GM12801 (cell line): Measurements from ENCODE around the gene PCSK6.

Source experiments
- TF ChIP-seq, protein P1 (sequence below): IDR thresholded peaks from one replicate; pipeline ENCODE4 v1.5.1; 2011; ENCODE audit warnings: control low read depth; ENCODE audit not compliant: insufficient read length; ENCODE audit errors: extremely low read depth

PCSK6 gene

GRCh38 chr15:101362986-101363566, 126.4 kb downstream of the PCSK6 start:
- TF ChIP-seq, protein P1, sequence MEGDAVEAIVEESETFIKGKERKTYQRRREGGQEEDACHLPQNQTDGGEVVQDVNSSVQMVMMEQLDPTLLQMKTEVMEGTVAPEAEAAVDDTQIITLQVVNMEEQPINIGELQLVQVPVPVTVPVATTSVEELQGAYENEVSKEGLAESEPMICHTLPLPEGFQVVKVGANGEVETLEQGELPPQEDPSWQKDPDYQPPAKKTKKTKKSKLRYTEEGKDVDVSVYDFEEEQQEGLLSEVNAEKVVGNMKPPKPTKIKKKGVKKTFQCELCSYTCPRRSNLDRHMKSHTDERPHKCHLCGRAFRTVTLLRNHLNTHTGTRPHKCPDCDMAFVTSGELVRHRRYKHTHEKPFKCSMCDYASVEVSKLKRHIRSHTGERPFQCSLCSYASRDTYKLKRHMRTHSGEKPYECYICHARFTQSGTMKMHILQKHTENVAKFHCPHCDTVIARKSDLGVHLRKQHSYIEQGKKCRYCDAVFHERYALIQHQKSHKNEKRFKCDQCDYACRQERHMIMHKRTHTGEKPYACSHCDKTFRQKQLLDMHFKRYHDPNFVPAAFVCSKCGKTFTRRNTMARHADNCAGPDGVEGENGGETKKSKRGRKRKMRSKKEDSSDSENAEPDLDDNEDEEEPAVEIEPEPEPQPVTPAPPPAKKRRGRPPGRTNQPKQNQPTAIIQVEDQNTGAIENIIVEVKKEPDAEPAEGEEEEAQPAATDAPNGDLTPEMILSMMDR = no peak

GRCh38 chr15:101362359-101362758, 127.1 kb downstream of the PCSK6 start:
- TF ChIP-seq, protein P1 = no peak

DNA sequence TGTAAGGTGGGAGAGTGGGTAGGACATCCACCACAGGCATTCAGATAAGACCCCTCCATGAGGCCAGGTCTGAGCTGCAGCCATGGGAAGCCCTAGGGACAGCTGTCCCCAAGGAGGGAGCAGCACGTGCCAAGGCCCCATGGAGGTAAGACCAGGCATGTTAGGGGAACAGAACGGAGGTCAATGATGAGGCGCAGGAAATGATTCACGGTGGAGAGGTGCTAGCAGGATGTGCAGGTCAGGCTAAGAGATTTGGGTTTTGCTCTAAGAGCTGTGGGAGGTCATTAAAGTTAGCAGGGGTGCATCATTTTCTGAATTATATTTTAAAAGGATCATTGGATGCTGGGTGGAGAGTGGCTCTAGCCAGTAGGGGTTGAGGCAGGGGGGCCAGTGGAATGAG, 128.1 kb downstream of the PCSK6 start:
- TF ChIP-seq, protein P1 = no peak

DNA sequence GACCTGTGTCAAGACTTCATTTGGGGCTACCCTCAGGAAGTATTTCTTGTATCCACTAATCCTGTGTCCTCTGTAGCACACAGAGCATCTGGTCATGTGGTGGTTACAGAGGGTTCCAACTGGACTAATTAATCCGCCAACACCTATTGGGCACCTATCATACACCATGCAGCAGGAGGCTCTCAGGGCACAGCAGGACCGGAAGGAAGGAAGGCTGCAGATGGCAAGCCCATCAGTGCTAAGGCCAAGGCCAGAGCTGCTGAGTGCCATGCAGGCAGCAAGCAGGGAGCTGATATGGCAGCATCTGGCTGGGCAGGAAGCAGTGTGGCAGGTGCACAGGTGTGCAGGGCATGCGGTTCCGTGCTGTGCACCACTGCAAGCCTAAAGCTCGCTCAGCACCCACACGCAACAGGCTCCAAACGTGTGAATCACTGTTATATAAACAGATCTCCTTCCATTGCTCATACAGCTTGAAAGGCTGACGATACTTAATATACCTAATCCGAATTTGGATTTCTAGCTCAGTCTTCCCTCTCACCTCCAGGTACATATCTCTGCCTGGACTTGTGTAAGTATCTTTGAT, 130.1 kb downstream of the PCSK6 start:
- TF ChIP-seq, protein P1 = no peak

DNA sequence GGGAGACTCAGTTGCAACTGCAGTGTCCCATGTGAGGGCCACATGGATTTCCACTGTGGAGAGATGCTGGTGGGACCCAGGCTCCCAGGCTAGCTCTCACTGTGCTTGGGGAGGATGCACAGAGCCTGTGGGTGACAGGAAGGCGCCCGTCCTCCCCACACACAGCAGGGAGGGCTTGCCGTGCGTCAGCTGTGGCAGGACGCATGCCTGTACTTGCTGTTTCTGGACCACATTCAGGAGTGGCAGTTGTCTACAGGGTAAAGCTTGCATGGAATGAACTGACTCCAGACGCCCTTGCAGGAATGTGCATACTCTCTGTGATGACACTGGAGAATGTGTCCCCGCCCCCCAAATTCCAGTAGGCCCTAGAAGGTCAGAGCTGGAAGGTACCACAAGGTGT, 130.6 kb downstream of the PCSK6 start:
- TF ChIP-seq, protein P1 = no peak

- TF ChIP-seq, protein P1 = no peak
Observed at GRCh38 chr15:101357885-101358284, 131.6 kb downstream of the PCSK6 start.

DNA sequence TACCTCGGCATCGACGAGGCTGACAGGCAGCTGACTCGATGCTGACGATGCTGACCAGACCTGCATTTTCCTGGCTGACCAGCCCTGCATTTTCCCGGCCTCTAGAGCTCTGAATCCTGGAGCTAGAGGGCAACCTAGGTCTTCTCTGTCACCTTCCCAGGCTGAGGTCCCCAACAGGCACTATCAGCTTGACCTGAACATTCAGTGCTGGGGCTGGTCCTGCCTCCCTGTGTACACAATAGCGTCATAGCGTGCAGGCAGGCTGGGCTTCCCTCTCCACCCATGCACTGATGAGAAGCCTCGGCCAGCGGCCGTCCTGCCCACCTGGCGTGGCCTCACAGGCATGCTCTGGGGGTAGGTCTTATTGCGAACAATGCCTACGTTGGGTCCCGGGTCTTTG, 132.2 kb downstream of the PCSK6 start:
- TF ChIP-seq, protein P1 = no peak
